GM21423 (cell line): ENCODE results near the gene CHD3.

Experiments used
- ATAC-seq: cut with Tn5 transposase; IDR thresholded peaks from one replicate; pipeline ENCODE4 v1.9.1; 2021; ENCODE audit warnings: mild to moderate bottlenecking, moderate library complexity; ENCODE audit not compliant: unreplicated experiment

Gene CHD3

DNA sequence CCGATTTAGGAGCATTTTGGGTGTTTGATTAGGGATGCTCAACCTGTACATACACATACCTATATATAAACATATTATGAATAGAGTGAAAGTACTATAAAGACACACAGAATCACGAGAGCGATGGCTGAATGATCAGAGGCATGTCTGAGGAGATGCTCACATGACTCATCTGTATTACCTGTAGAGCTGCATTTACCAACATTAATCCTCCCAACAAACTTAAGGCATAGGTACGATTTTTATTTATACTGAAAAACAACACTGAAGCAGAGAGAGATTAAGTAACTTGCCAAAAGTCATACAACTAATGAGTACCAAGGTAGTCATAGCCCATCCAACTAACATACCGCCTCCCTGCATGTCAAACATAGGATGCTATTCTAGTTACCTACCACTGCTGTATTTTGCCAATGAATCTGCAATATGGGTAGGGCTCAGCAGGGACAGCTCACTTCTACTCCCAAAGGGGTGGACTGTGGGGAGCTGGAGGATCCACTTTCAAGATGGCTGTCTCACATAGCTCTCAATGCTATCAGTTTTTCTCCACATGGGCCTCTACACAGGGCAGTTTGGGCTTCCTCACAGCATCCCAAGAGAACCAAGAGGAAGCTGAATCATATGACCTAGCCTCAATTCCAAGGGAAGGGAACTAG, 23.5 kb upstream of the CHD3 start:
- no peak for ATAC-seq

DNA sequence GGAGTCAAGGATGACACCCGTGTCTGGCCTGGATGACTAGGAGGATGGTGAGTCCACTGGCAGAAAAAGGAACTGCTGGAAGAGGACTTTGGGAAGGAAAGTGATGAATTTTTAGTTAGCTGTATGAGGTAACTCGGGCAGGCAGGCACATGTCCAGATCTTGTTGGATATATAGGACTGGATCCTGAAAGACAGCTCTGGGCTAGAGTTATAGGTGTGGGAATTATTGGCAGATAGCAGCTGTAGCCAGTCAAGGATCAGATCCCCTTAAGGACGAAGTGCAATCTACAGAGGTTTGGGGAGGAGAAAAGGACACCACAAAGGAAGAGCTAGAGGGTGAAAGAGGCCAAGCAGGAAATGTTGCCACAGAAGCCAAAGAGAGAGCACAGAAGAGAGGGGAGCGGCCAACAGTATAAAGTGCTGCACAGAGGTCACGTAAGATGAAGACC, 20.7 kb upstream of the CHD3 start:
- no peak for ATAC-seq

DNA sequence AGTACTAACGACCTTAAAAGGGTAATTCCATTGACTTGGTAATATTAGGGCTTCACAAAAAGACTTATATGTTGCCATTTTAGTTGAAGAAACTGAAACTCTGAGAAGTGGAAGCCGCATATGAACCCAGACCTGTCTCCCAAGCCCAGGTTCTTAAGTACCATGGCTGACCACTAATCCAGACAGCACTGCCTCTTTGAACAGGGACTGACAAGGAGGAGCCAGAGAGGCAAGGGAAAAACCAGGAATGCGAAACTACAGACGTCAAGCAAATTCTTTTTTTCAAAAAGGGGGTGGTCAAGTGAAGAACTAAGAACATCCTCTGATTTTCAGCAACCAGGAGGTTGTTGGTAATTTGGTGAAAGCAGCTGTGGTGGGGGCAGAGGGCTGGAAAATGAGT, 15.5 kb upstream of the CHD3 start:
- no peak for ATAC-seq

DNA sequence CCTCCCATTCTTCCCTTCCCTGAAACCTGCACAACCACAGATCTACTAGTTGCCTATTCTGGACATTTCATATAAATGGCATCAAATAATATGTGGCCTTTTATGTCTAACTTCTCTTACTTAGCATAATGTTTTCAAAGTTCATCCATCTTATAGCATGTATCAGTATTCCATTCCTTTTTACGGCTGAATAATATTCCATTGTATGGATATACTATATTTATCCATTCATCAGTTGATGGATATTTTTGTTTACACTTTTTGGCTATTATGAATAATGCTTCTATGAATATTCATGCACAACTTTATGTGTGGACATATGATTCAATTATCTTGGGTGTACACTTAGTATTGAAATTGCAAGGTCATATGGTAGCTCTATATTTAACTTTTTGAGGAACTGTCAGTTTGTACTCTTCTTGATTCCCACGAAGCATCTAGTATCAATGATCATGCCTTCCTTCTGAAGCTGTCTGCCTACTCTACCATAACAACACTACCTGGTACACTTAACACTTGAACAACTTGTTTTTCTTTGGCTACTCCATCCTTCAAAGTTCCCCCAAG, 12.7 kb upstream of the CHD3 start:
- ATAC-seq = no peak

DNA sequence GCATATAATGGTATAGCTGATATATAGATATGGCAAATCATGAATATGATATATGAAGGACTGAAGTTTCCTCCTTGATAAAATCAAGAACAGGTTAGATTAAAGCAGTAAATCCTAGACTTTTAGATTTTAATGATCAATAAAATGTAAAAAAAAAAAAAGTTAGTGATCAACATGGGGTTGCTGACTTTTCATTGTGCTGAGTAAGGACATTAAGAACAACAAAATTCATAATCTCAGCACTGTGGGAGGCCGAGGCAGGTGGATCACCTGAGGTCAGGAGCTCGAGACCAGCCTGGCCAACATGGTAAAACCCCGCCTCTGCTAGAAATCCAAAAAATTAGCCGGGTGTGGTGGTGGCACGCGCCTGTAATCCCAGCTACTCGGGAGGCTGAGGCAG, 10.4 kb upstream of the CHD3 start:
- ATAC-seq = no peak

DNA sequence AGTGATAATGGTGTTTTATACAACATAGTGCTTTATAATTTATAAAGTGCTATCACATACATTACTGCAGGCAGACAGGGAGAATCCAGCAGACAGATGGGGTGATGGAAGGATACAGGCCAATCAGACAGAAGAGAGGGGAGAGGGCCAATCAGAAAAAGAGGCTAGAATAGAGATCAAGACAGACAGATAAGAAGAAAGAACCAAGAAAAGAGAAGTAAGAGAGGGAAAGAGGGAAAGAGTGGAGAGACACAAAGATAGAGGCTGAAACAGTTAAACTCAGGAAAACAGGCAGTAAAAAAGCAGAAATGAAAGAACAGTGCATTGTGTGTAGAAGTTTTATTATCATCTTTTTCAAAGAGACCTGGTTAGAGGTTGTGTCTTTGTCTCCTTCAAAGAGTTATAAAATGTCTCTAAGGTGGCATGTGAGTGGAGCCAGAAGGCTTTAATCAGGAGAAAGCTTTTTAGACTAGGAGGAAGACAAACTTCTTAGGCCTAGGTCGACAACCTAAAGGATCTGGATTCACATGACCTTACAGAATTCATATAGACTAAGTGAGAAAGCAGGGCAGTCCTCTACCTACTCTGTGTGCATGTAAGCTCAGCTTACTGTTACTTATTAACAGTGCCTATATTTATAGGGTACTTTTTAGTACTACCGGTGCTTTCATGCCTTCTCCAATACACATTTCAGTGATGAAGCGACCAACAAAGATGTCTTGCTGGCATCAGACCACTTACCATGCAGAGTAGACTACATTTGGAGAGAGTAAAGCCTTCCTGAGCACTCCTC, 8.3 kb upstream of the CHD3 start:
- no peak for ATAC-seq

DNA sequence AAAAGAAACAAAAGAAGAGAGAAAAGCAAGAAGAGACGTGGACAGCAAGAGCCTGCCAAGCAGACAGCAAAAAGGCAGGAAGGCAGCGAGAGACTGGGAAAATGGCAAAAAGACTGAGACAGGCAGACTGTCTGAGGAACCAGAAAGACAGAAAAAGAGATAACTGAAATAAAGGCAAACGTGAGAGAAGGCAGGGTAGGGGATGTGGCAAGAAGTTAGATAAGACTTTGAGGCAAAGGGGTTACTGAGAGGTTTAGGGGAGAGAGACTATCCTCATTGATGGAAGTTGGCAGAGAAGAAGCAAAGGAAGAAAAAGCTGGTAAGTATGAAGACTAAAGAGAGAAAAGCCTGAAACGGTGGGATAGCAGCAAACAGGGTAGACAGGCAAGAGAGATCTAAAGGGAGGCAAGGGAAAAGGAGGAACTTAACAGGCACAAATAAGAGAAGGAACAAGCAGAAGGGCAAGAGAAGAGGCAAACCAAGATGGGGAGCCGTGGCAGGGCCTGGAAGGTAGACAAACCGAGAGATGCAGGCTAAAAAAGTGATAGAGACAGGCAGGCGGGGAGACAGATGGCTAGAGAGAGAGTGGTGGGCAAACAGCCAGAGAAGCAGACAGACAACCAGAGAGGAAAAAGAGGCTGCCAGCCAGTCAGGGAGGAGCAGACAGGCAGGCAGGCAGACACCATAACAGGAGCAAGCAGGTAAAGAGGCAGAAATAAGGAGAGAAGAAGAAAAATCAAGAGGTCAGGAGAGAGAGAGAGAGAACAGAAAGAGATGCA, 7.1 kb upstream of the CHD3 start:
- no peak for ATAC-seq

DNA sequence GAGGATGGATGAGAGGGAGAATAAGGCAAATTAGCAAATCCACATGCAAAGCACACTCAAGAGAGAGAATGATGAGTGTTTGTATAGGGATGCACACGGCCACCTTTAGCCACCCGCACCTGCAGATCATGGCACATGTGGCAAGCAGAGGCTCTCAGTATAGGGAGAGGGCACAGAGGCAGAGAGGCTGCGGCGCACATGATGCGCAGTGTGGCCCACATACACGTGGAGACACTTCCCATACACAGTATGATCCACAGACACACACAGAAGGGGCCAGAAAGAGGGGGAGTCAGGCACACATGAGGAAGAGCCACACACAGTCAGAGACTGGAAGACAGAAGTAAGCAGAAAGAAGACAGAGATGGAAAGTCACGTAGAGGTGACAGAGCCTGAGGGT, 6.5 kb upstream of the CHD3 start:
- no peak for ATAC-seq

DNA sequence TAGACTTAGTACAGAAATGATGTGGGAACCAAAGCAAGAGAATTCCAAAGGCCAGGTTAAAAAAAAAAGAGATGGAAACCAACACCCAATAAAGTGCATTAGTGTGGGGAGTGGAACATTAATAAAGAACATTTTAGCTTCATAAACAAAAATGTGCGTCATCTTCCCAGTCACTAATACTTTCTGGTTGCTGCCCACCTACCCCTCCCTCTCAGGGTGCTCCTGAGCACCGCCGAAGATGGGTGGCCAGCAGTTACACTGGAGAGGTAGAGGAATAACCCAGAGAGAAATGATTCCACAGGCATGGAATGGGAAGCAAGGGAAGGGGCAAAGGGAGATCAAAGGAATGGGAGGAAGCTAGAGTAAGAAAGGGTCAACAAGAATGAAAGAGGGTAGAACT, 6.0 kb upstream of the CHD3 start:
- no peak for ATAC-seq

DNA sequence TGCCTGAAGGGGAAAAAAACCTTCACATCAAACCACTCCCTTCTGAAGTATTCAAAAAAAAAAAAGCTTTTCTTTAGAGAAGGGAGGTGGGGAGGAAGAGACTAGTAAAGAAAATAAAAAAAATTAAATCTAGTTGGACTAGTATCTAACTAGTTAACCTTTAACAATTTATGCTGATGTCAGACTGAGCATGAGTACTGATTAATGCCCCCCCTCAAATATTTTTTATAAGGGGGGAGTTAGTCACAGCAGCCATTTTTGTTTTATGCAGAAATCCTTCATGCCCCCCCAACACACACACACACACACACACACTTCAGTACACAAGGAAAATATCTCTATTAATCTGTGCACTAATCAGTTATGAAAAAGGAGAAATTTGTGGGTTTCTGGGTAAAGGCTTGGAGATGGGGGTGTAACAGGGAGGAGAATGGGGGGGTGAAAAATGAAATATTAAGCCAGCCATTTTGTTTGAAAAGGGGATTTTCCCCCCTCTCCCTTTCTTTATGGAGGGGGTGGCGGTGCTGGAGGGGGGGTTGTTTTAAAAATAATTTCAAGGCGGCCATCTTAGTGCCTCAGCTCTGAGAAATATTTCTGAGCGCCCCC, 4.7 kb upstream of the CHD3 start:
- no peak for ATAC-seq

DNA sequence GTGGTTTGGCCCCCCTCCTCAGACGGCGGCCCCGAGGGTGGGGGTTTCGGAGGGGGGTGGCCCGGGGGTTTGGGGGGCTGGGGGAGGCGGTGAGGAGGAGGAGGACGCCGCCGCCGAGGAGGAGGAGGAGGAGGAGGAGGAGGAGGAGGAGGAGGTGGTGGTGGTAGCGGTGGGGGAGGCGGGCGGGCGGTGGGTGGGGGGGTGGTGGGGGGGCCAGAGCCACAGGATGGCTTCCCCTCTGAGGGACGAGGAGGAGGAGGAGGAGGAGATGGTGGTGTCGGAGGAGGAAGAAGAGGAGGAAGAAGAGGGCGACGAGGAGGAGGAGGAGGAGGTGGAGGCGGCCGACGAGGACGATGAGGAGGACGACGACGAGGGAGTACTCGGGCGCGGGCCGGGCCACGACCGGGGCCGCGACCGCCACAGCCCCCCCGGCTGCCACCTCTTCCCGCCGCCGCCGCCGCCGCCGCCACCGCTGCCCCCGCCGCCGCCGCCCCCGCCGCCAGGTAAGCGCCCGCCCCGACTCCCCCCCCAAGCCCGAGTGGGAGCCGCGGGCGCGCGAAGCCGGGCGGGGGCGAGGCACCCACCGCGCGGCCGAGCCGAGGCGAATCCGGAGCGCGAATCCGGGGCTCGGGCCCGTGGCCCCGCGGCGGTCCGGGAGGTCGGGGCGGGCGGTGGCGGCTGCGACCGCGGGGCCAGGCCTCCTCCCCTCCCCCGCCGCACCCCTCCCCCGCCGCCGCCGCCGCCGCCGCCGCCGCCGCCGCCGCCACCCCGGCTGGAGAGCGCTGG, 3.8 kb upstream of the CHD3 start:
- ATAC-seq = no peak

DNA sequence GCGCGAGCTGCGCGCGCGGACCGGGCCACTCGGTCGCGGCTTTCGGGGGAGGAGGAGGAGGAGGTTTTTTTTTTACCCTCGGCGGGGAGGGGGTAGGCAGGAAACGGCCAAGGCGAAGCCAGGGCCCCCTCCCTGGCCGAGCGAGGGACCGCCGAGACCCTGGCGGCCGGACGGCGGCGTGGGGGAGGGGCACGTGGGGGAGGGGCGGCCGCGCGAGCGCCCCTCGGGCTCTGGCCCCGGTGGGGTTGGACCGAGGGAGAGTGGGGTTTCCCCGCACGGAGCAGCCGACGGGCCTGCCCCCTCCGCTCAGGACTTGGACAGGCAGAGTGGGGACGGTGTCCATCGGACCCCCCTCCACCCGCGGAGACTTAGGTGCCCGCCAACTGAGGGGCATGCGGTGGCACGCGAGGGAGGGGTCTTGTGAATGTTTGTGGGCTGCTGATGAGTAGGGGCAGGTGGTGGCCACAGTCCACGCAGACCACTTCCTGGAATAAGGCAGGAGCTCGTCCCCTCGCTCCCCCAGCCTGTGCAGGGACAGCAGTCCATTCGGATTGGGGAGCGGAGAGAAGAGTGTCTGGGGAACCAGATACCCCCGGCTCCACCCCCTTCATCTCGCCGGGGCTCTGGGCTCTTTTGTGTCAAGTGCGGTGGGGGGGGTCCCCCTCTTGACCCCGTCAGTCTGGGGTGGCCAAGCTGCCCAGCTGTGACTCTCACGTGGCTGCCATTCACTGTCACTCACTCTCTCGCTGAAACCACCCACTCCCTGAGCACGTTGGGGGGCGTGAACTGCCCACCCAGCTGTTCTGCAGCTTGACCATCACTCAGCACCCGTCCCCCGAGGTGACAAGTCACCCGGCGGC, 3.0 kb upstream of the CHD3 start:
- peak; percentile 33 for ATAC-seq

DNA sequence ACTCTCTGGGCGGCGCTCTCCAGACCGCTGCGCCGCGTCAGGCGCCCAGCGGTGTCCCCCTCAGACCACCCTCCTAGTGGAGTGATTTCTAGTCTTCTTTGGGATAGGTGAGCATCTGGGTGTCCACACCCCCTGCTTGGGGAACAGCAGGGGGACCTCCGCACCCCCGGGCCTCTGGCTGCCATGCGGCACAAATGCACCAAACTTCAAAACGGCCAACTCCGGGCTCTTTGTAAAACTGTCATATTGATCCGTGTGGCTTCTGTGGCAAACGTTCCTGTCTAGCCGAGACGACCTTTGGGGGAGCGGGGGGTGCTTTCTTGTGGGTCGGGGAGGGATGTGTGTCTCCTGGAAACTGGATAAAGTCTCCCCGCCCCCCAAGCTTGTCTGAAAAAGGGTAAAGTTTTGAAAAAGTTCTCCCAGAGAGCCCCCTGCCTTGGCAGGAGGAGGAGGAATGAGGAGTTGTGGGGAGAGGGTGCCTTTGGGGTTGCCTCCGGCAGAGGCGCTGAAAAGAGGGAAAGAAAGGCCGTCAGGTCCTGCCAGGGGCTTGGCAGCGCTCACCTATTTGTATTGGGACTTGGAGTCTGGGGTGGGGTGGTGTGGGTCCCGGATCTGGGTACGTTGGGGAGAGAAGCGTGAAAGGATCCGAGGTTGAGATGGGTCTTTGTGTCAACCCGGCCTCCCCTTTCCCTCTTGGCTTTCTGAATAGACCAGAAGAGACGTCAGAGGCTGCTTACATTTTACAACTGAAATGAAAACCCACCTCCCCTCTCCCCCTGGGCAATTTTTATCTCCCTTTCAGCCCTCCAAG, 2.2 kb upstream of the CHD3 start:
- ATAC-seq = no peak

DNA sequence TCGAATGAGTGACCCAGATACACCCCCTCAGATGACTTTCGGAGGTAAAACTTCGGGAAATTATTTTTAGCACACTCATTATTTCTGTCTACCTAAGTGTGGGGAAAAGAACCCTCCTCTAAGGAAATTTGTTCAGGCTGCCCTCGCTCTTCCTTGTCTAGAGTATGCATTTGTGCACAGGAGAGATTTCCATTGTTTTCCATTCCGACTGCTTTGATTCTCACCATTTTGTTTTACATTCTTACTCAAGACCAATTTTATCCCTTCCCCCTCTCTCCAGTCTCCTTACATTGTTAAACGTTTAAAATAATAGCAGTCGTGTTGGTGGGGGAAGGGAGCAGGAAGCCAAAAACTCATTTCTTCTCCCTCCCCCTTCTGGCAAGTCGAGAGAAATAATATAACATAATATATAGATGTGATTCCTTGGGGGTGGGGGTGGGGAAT, 1.5 kb upstream of the CHD3 start:
- ATAC-seq = no peak

DNA sequence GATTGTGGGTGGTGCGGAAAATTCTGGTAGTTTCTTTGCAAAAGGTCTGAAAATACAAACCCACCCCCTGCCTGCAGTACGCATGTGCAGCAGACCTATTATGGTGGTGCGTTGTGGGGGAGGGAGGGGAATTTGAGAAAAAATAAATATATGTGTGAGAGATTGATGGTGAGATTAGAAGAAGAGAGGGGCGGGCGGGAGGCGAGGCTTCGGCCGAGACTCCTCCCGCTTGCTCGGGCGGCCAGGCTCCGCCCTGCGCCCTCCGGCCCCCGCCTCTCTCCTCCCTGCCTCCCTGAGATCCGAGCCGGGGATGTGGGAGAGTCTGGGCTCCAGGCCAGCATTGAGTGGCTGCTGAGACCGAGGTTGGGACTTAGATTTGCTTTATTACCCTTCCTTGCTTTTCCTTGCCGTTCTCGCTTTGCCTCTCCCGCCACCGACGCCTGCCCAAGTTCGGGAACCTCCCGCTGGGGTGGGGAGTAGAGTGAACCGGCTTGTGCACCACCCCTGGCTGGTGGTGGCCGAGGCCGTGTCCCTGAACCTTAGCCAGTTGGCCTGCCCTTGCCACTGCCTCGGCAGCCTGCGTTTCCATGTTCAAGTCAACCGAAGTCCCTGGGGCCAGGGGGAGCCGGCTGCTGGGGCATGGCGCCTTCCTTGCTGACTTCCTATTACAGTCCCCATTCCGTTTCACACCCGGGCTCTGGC, 956 bp upstream of the CHD3 start:
- ATAC-seq = peak; percentile 44

DNA sequence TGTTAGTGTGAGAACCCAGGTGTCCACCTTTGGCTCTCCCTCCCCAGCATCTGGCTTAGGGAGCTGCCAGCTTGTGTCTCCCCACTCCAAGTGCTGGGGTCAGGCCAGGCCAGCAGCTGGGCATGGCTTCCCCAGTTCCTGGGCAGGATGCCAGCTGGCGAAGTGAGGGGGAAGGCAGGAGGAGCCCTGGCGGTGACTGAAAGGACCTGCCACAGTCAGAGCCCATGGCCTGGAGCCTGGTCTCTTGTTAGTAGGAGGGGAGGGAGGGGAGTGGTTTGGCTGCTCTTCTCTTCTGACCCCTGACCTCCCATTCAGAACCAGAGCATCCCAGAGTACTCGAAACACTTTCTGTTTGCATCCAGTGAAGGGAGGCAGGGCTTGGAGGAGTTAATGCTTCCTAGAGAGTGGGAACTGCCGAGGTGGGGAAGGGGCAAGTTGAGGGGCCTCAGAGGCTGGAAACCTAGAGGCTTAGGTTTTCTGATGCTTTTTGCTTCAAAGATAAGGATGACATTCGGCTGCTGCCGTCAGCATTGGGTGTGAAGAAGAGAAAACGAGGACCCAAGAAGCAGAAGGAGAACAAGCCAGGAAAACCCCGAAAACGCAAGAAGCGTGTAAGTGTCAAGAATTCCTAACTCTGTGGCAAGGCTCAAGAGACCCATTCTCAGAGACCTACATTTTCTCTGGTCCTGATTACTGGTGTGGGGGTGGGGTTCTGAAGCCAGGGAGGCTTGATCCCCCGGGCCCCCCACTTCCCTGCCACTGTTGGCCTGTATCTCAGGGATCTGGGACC, 772 bp downstream of the CHD3 start:
- ATAC-seq = no peak
